SJCRH30 (cell line): ENCODE results near the gene PYCR2. TPM values are rescaled to one million over a fixed set of nuclear protein-coding genes. Genes with fewer than 3 reads are reported as not detected.
"Not testable (repeated sequence)": the region's sequence is repeated elsewhere in the genome, so short reads cannot be mapped to it uniquely, and the experiment has no call there.

ENCODE experiments used
- DNase-seq, 2 experiments: peaks; one replicate each; pipeline ENCODE4 v3.0.0-alpha.2; 2015 to 2020
- H3K27ac ChIP-seq: fragments of 250-450 bp; sonication (Bioruptor Pico); 2 replicates; pipeline ENCODE4 v1.5.1; 2020; ENCODE audit warnings: mild to moderate bottlenecking, moderate library complexity
- H3K27me3 ChIP-seq: fragments of 250-450 bp; sonication (Bioruptor Pico); 2 replicates; pipeline ENCODE4 v1.5.1; 2020; ENCODE audit warnings: mild to moderate bottlenecking, moderate library complexity
- H3K36me3 ChIP-seq: fragments of 250-450 bp; sonication (Bioruptor Pico); 2 replicates; pipeline ENCODE4 v1.5.1; 2020; ENCODE audit warnings: mild to moderate bottlenecking, moderate library complexity
- H3K4me1 ChIP-seq: fragments of 250-450 bp; sonication (Bioruptor Pico); 2 replicates; pipeline ENCODE4 v1.5.1; 2020; ENCODE audit warnings: mild to moderate bottlenecking, moderate library complexity
- H3K4me3 ChIP-seq: fragments of 250-450 bp; sonication (Bioruptor Pico); 2 replicates; pipeline ENCODE4 v1.5.1; 2020; ENCODE audit warnings: mild to moderate bottlenecking, moderate library complexity
- H3K9me3 ChIP-seq: fragments of 250-450 bp; sonication (Bioruptor Pico); replicated peaks from 2 replicates; pipeline ENCODE4 v1.5.1; 2020; ENCODE audit warnings: mild to moderate bottlenecking, moderate library complexity
- total RNA-seq: library from RNA; depleted of rRNA; stranded (reverse); fragments of >200 nt; shearing (Covaris generic); gene quantifications from 2 replicates; pipeline ENCODE4 v1.2.3, GENCODE V29; 2014; rRNA removed

Gene PYCR2
- 46.0 and 51.1 TPM in 2 replicates for total RNA-seq

DNA sequence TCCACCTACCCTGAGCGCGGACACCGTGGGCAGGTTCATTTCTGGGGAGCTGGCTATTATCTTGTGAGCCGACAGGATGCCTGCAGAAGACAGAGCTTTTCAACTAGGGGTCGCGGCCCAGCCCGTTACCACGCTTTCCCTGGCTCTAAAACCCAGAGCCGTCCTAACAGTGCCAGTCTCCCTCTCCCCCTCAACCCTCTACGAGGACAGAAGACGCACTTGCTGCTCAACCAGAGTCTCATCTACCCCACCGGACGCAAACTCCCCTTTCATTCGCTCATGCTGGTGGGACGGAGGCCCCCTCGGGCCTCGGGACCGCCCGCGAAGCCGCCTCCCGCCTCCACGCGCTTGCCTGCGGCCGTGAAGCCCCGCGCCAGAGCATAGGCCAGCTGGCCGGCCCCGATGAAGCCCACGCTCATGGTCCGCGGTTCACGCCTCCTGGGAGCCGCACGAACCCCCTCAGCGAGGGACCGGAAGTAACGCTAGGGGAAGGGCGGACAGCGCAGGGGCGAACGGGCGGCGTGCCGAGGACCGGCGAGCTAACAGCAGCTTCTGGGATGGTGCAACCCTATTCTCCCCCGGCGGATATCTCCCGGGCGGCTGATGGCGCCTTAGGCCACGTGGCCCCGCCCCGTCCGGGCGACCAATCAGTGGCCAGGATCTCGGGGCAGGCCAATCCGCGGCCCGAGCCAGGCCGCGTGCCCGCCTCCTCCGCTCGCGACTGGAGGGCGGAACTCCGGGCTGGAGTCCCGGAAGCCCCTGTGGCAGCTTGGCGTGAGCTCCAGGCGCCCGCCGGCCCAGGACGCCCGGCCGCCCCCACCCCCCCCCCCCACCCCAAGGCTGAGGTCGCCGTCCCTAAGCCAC, at the start of gene PYCR2:
Gene PYCR2, minus strand, starts transcription at position 559 of the 864 bp plus-strand sequence. Its CDS starts 140 bp downstream, at position 419.
- Histone ChIP-seq H3K4me3 (peak within 1 kb of the TSS; percentile 77), H3K36me3 (peaks cover 9% of the 10 kb centered on the region; the same call in 1 of the 2 replicates), H3K9me3 (no peaks in the 10 kb centered on the region), H3K4me1 (0 out of 2 replicates have a peak, but pooled peaks cover 2% of the 10 kb centered on the region), H3K27me3 (no peaks in the 10 kb centered on the region), H3K27ac (peak within 1 kb of the TSS; percentile 75)
- peak; percentile 97 to 98 for DNase-seq

DNA sequence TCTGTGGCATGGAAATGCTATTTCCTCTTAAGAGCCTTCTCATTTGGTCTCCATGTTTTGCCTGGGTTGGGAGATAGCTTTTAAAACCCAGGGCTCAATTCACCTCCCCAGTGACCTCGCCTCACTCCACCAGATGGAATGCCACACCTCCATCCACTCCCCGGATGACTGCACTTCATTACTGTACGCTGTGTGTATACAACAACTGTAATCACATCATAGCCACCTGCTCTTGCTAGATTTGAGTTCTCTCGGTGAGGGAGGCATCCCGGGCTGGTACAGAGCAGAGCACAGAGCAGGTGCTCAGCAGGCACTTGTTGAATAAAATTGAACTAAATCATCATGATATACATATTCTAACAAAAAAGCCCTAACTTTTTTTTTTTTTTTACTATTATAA, 49.1 kb upstream of the PYCR2 start:
- Histone ChIP-seq H3K27me3 (no peaks in the 10 kb centered on the region), H3K36me3 (no peaks in the 10 kb centered on the region), H3K27ac (no peak overlapping the region), H3K9me3 (no peaks in the 10 kb centered on the region), H3K4me3 (no peak overlapping the region), H3K4me1 (no peaks in the 10 kb centered on the region)
- DNase-seq = no peak

DNA sequence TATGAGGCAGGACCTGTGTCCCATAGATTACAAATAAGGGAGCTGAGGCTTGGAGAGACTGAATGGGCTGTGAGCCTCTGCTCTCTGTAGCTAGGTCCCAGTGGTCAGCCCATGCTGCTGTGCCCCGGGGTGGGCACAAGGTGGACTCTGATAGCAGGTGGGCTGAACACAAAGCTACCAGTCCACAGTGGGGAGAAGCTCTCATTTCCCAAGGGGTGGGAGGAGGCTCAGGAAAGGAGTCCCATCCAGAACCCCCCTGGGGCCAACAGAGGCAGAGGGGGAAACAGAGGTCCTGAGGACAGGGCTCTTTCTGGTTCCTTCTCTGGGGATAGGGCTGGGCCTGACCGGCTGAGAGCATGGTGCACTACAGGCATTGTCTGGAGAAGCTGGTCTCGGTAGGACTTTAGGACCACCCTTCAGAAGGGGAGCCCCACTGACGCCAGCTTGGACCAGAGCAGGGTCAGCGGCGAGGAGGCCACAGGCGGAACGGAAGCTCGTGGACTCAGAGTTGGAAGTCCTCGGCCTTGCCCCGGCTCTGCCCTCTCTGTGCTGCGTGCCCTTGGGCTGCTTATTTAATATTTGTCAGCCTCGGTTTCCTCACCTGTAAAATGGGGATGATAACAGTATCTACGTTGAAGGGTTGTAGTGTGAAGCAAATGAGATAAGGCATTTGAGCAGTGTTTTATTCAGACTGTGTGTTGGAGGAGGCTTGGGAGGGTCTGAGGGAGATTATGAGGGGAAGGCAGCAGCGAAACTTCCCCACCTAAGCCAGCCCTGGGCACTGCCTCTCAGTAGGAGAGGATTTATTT, 48.5 kb upstream of the PYCR2 start:
- no peak for DNase-seq
- Histone ChIP-seq H3K36me3 (no peaks in the 10 kb centered on the region), H3K27me3 (no peaks in the 10 kb centered on the region), H3K4me1 (no peaks in the 10 kb centered on the region), H3K4me3 (no peak overlapping the region), H3K27ac (no peak overlapping the region), H3K9me3 (no peaks in the 10 kb centered on the region)

DNA sequence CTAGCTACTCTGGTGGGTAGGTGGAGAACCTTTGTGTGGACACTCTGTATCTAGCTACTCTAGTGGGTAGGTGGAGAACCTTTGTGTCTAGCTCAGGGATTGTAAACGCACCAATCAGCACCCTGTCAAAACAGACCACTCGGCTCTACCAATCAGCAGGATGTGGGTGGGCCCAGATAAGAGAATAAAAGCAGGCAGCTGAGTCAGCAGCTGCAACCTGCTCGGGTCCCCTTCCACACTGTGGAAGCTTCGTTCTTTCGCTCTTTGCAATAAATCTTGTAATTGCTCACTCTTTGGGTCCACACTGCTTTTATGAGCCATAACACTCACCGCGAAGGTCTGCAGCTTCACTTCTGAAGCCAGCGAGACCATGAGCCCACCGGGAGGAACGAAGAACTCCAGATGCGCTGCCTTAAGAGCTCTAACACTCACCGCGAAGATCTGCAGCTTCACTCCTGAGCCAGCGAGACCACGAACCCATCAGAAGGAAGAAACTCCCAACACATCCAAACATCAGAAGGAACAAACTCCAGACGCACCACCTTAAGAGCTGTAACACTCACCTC, 46.6 kb upstream of the PYCR2 start:
- not testable (repeated sequence) for H3K36me3 ChIP-seq, H3K27me3 ChIP-seq, H3K4me3 ChIP-seq, DNase-seq, H3K27ac ChIP-seq, H3K4me1 ChIP-seq, H3K9me3 ChIP-seq

DNA sequence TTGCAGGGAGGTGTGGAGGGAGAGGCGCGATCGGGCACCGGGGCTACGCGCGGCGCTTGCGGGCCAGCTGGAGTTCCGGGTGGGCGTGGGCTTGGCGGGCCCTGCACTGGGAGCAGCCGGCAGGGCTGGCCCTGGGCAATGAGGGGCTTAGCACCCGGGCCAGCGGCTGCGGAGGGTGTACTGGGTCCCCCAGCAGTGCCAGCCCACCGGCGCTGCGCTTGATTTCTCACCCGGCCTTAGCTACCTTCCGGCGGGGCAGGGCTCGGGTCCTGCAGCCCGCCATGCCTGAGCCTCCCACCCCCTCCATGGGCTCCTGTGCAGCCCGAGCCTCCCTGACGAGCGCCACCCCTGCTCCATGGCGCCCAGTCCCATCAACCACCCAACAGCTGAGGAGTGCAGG, 45.7 kb upstream of the PYCR2 start:
- not testable (repeated sequence) for H3K27me3 ChIP-seq, DNase-seq, H3K9me3 ChIP-seq, H3K36me3 ChIP-seq, H3K4me1 ChIP-seq, H3K27ac ChIP-seq, H3K4me3 ChIP-seq

DNA sequence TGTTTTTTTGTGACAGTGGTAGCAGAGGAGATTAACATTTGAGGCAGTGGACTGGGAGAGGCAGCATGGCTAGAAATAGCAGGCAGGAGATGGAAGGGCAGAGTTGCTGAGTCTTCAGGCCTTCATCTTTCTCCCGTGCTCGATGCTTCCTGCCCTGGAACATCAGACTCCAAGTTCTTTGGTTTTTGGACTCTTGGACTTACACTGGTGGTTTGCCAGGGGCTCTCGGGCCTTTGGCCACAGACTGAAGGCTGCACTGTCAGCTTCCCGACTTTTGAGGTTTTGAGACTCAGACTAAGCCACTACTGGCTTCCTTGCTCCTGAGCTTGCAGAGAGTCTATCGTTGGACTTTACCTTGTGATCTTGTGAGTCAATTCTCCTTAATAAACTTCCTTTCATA, 41.2 kb upstream of the PYCR2 start:
- Histone ChIP-seq H3K27ac (no peak overlapping the region), H3K4me1 (no peaks in the 10 kb centered on the region), H3K27me3 (no peaks in the 10 kb centered on the region), H3K9me3 (no peaks in the 10 kb centered on the region; the same call in 1 of the 2 replicates), H3K36me3 (no peaks in the 10 kb centered on the region), H3K4me3 (no peak overlapping the region)
- DNase-seq = no peak

DNA sequence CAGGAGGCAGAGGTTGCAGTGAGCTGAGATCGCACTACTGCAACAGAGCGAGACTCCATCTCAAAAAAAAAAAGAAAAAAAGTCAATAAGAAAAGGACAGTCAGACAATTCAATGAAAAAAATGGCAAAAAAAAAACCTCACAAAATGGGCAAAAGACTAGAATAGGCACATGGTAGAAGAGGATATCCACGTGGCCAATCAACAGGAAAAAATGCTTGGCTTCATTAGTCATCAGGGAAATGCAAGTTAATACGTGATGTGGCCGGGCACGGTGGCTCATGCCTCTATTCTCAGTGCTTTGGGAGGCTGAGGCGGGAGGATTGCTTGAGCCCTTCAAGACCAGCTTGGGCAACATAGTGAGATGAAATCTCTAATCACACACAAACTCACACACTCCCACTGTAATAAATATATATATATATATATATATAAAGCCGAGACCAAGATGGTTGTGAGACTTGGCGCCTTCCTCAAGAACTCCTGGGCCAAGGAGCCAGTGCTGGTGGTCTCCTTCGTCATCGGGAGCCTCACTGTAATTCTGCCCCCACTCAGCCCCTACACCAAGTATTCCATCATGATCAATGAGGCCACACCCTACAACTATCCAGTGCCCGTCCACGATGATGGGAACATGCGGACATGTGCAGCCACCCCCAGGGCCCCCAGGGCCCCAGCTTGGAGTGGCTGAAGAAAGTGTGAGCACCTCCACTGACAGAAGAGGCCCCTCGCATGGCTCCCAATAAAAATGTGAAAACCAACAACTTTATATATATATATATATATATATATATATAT, 39.9 kb upstream of the PYCR2 start:
- Histone ChIP-seq H3K36me3 (no peaks in the 10 kb centered on the region), H3K4me3 (no peak overlapping the region), H3K27me3 (no peaks in the 10 kb centered on the region), H3K4me1 (no peaks in the 10 kb centered on the region), H3K9me3 (no peaks in the 10 kb centered on the region; the same call in 1 of the 2 replicates), H3K27ac (no peak overlapping the region)
- no peak for DNase-seq

DNA sequence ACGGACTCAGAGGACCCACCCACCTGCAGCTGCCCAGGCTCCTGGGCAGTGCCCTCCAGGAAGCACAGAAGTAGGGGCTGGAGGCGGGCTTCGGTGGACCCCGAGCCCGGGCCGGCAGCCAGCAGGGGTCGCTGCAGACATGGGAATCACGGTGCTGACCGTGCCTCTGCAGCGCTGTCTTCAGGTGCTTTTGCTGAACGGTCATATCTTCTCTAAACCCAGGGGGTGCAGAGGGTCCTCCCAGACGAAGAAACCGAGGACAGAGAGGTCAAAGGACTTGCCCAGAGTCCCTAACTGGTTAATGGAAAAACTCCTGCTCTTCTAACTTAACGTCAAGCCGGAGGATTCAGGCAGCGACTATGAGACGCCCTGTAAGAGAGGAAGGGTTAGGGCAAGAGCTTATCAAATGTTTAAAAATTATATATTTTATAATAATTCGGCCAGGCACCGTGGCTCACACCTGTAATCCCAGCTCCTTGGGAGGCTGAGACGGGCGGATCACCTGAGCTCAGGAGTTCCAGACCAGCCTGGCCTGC, 38.5 kb upstream of the PYCR2 start:
- H3K4me3 ChIP-seq = no peak overlapping the region
- no peaks in the 10 kb centered on the region for H3K36me3 ChIP-seq
- no peak overlapping the region for H3K27ac ChIP-seq
- H3K4me1 ChIP-seq = no peaks in the 10 kb centered on the region
- no peaks in the 10 kb centered on the region; the same call in 1 of the 2 replicates for H3K9me3 ChIP-seq
- DNase-seq = peak in 1 of 2 experiments; percentile 57
- H3K27me3 ChIP-seq = no peaks in the 10 kb centered on the region

DNA sequence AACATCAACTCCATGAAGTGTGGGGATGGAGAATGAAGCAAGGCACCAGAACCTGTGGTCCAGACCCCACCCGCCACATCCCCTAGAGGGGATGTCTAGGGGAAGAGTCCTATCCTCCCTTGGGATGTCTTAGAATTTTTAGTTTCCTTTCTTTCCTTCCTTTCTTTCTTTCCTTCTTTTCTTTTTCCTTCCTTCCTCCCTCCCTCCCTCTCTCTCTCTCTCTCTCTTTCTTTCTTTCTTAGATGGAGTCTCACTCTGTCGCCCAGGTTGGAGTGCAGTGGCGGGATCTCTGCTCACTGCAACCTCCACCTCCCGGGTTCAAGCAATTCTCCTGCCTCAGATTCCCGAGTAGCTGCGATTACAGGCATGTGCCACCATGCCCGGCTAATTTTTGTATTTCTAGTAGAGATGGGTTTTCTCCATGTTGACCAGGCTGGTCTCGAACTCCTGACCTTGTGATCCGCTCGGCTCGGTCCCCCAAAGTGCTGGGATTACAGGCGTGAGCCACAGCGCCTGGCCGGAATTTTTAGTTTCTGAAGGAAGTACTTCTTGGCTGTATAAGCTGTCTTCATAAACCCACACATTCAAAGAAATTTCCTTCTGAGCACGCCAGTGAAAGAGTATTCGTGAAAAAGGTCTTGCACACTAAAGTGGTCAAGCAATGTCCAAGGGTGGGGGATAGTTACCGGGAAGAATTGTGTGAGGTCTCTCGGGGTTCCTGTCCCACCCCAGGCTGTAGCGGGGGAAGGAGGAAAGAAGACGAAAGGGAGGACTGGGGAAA, 37.8 kb upstream of the PYCR2 start:
- no peak for DNase-seq
- Histone ChIP-seq H3K27me3 (no peaks in the 10 kb centered on the region), H3K4me3 (no peak overlapping the region), H3K27ac (no peak overlapping the region), H3K9me3 (no peaks in the 10 kb centered on the region; the same call in 1 of the 2 replicates), H3K4me1 (no peaks in the 10 kb centered on the region), H3K36me3 (no peaks in the 10 kb centered on the region)

DNA sequence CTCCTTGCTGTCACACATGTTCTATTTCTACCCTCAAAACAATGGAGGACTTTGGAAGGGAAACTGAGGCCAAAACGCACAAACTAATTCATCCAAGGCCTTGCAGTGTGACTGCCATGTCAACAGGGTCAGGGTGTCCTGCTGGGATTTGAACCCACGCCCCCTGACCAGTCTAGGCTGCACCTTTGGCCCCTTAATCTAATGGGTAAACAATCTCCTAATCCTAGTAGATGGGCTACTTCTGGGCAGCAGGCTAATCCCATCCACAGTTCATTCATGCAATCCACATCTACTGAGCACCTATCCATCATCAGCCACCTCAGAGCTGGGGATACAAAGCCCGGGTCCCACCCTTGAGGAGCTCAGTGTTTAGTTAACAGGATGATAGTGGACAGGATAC, 34.0 kb upstream of the PYCR2 start:
- H3K4me1 ChIP-seq = no peaks in the 10 kb centered on the region; the same call in 1 of the 2 replicates
- H3K9me3 ChIP-seq = no peaks in the 10 kb centered on the region
- no peak overlapping the region for H3K27ac ChIP-seq
- DNase-seq = no peak
- H3K36me3 ChIP-seq = no peaks in the 10 kb centered on the region
- no peak overlapping the region for H3K4me3 ChIP-seq
- H3K27me3 ChIP-seq = no peaks in the 10 kb centered on the region

DNA sequence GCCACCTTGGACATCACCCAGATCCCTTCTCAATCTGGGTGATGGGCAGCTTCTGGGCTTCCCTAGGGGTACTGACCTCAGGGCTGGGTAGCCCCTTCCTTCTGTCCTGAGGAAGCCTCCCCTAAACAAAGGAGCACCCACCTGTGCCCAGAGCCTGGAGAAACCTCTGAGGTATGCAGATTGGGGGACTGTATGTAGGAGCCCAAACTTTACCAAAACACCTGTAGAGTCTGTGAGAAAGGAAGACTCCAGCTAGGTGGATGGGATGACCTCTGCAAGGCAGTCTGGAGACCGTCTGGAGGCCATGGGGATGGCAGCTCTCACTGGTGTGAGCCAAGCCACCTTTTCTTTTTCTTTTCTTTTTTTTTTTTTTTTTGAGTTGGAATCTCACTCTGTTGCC, 30.7 kb upstream of the PYCR2 start:
- DNase-seq = no peak
- H3K9me3 ChIP-seq = no peaks in the 10 kb centered on the region
- no peak overlapping the region for H3K4me3 ChIP-seq
- H3K27ac ChIP-seq = no peak overlapping the region
- H3K4me1 ChIP-seq = no peaks in the 10 kb centered on the region; the same call in 1 of the 2 replicates
- H3K27me3 ChIP-seq = no peaks in the 10 kb centered on the region
- no peaks in the 10 kb centered on the region for H3K36me3 ChIP-seq

DNA sequence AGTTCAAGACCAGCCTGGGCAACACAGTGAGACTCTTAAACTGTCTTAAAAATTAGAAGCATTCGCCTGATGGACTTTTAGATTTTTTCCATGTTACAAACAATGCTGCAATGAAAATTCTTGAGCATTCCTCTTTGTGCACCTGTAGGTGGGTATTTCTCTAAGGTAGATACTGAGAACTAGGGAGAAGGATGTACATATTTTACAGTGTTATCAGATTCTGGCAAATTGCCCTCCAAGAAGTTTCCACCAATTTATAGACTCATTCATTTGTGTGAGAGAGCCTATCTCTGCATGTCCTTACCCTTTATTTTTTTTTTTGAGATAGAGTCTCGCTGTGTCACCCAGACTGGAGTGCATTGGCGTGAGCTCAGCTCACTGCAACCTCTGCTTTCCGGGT, 29.3 kb upstream of the PYCR2 start:
- H3K27me3 ChIP-seq = no peaks in the 10 kb centered on the region
- DNase-seq = no peak
- H3K27ac ChIP-seq = no peak overlapping the region
- no peak overlapping the region for H3K4me3 ChIP-seq
- no peaks in the 10 kb centered on the region for H3K9me3 ChIP-seq
- H3K4me1 ChIP-seq = no peaks in the 10 kb centered on the region; the same call in 1 of the 2 replicates
- no peaks in the 10 kb centered on the region for H3K36me3 ChIP-seq

DNA sequence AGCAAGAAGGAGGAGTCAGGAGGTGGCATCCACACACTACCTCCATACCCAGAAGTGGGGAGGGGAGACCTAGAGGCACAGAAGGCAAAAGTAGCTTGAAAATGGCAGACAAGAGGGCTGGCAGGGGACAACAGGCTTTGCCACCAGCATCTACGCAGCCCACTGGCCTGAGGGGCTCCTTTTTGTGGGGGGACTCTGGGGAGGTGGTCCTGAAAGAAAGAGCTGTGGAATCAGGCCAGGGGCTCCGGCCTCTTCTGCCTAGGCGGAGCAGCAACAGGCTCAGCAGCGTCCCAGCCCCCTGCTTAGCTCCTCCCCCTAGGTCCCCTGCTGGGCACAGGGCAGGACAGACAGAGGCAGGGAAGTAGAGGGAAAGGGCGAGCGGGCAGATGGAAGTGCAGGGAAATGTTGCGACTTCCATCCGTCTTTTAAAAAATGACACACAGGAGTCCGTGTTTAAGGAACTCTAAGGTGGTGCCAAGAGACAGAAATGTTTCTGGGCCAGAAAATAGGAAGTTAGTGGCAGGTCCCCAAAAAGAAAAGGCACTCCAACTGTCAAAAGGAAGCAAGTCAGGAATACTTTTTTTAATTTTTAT, 27.0 kb upstream of the PYCR2 start:
- H3K9me3 ChIP-seq = no peaks in the 10 kb centered on the region
- no peaks in the 10 kb centered on the region for H3K27me3 ChIP-seq
- no peaks in the 10 kb centered on the region for H3K36me3 ChIP-seq
- no peaks in the 10 kb centered on the region; the same call in 1 of the 2 replicates for H3K4me1 ChIP-seq
- no peak overlapping the region for H3K4me3 ChIP-seq
- no peak overlapping the region for H3K27ac ChIP-seq
- no peak for DNase-seq
